22Rv1 (cell line): ENCODE data around the gene CPSF4L.

Experiments used
- ZFX ChIP-seq: fragments of 450-650 bp; IDR thresholded peaks from 2 replicates; pipeline ENCODE4 v1.6.1; 2017; ENCODE audit warnings: antibody characterized with exemption, borderline replicate concordance
- TF ChIP-seq, protein P1 (sequence below): fragments of 450-650 bp; IDR thresholded peaks from 2 replicates; pipeline ENCODE4 v1.5.1; 2017; ENCODE audit warnings: mild to moderate bottlenecking

DNA sequence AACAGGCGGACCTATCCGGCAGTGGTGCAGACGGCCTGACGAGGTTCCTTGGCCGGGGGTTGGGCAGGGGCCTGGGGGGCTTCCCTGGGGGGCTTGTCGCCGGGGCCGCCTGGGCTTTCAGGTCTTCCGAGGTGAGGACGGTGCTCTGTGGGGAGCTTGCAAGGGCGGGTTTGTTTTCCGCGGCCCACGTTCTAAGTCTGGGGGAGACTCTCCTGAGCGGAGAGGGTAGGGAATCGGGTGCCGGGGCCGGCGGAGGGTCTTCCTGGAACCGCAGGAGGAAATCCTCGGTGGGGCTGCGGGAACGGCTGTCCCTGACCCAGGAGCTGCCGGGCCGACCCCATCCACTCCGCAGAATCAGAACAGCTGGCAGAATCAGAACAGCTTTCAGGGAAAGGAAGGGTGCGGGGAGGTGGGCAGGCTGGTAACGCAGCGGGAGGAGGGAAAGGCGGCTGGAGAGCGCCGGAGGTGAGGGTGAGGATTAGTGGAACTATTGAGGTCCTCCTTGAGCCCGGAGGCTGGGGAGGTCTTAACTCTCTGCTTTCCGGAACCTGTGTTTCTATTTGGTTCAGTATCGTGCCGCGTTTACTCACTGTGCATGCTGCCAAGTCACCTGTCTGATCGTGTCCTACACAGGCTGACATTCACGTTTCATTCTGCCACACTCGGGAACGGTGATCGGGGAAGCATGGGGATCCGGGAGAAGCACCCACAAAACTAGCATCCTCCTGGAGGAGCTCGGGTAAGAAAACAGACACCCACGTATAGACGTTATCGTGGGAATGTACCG lies 28.9 kb downstream of the CPSF4L start:
- TF ChIP-seq, protein P1, sequence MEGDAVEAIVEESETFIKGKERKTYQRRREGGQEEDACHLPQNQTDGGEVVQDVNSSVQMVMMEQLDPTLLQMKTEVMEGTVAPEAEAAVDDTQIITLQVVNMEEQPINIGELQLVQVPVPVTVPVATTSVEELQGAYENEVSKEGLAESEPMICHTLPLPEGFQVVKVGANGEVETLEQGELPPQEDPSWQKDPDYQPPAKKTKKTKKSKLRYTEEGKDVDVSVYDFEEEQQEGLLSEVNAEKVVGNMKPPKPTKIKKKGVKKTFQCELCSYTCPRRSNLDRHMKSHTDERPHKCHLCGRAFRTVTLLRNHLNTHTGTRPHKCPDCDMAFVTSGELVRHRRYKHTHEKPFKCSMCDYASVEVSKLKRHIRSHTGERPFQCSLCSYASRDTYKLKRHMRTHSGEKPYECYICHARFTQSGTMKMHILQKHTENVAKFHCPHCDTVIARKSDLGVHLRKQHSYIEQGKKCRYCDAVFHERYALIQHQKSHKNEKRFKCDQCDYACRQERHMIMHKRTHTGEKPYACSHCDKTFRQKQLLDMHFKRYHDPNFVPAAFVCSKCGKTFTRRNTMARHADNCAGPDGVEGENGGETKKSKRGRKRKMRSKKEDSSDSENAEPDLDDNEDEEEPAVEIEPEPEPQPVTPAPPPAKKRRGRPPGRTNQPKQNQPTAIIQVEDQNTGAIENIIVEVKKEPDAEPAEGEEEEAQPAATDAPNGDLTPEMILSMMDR = no peak
- TF ChIP-seq ZFX = no peak
